GM12872 (cell line): ENCODE results near the gene COL13A1.

ENCODE experiments used
- TF ChIP-seq, protein P1 (sequence below): IDR thresholded peaks from 3 replicates; pipeline ENCODE4 v1.5.1; 2011; ENCODE audit warnings: low read depth, mild to moderate bottlenecking, low read length, moderate library complexity; ENCODE audit not compliant: insufficient read depth

COL13A1 gene

DNA sequence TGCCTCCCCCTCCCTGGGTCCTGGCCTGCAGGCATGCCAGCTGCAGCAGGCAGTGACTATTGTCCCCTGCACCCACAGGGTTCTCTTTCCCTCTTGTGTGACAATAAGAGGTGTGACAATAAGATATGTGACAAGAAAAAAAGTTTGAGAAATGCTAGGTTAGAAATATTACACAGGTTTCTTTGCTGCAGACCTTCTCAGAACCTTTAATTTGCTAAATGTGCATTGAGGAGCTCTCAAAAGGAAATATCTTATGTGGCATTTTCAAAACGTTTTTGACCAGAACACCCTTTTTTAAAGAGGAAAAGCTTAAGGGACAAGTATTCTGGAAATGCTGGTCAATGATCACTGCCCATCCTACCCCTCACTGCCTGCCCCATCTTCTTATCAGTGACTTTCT is 117.5 kb downstream of the COL13A1 start:
- TF ChIP-seq, protein P1, sequence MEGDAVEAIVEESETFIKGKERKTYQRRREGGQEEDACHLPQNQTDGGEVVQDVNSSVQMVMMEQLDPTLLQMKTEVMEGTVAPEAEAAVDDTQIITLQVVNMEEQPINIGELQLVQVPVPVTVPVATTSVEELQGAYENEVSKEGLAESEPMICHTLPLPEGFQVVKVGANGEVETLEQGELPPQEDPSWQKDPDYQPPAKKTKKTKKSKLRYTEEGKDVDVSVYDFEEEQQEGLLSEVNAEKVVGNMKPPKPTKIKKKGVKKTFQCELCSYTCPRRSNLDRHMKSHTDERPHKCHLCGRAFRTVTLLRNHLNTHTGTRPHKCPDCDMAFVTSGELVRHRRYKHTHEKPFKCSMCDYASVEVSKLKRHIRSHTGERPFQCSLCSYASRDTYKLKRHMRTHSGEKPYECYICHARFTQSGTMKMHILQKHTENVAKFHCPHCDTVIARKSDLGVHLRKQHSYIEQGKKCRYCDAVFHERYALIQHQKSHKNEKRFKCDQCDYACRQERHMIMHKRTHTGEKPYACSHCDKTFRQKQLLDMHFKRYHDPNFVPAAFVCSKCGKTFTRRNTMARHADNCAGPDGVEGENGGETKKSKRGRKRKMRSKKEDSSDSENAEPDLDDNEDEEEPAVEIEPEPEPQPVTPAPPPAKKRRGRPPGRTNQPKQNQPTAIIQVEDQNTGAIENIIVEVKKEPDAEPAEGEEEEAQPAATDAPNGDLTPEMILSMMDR, result no peak

DNA sequence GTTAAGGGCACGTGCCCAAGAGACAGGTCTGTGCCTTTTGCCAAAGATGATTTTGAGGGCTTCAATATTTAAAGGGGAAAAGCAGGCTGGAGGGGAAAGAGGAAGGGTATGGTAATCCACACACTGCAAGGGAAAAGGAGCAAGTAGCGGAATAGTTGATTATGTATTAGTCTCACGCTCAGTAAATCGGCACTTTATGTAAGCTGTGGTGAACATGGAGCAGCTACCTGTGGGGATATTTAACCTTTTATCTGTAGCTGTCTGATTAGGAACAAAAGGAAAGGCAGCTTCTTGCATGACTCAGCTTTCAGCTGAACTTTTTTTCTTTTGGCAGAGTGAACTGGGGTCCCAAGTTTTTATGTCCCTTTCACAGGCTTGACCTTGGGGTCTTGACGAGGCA is 123.4 kb downstream of the COL13A1 start:
- TF ChIP-seq, protein P1, result no peak

DNA sequence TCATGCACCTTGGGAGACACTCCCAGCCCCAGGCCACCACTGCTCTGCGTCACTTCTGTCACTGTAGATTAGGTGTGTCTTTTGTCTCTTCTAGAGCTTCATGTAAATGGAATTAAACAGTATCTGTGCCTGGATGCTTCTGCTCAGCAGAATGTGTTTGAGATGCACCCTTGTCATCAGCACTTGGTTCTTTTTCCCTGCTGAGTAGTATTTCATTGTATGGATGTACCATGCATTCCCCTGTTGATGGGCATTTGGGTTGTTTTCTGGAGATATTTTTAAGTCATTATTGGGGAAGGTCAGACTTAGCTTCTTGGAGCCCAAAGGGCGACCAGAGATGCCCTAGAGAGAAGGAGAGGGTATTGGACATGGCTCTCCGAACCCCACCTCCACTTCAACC is 126.6 kb downstream of the COL13A1 start:
- TF ChIP-seq, protein P1, result no peak

DNA sequence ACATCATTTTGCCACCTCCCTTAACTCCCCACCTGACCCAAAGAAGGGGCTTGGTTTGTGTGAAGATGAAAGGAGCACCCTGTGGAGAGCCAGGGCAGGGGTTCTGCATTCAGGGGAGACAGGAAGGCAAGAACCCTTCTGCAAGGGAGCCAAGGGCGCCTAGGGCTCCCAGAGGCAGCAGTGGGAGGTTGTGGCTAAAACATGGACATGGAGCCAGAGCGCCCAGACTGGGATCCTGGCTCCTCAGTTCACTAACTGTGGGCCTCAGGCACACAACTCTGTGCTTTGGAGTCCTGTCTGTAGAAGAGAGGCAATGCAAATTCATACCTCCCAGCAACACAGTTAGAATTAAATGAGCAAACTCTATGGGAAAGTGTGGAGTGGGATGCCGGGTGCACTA is 127.9 kb downstream of the COL13A1 start:
- TF ChIP-seq, protein P1, result no peak

DNA sequence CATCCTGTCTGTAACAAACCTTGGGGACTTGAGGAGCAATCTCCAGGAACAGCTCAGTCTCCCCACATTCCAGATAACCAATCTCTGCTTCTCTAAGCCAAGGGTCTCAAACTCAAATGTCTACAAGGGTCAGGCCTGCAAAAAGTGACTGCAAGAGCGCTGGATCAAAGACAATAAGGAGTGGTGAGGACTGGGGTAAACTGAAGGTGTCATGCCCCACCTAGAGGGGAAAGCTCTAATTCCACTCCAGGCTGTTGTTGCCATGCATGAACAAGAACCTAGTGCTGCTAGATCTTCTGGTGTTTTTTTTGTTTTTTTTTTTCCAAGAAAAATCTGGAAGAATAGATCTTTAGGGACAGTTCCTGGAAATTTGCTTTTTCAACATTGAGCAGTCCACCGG is 133.1 kb downstream of the COL13A1 start:
- TF ChIP-seq, protein P1, result no peak

DNA sequence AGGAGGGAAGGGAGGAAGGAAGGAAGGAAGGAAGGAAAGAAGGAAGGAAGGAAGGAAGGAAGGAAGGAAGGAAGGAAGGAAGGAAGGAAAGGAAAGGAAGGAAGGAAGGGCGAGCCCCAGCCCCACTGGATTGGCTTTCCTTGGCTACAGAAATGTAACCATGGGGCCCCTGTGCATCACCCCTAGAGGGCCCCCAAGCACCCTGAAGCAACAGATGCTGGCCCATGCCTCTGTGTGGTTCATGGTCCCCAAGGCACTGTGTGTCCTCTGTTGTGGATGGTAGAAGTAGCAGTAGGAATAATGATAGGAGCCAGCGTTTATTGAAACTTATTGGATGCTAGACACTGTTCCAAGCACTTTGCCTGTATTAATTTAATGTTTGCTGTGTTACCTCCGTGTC is 134.4 kb downstream of the COL13A1 start:
- TF ChIP-seq, protein P1, result peak; percentile 55

DNA sequence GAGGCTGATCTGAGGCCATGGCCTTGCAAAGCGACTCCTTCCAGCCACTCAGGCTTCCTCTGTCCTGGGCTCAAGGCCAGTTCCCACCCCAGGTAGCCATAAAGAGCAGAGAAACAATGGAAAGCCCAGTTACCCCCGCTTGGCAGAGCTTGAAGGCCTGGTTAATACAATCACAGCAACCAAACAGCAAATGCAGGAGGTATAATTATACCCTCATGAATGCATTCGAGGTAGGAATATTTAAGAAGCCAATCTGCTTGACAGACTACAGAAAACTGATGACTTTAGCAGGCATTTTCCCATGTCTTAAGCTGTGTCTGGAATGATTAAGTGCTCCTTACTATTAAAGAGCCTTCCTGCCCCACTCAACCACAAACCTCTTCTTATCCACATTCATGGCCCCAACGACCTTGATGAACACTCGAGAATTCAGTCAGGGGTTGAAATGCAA is 136.9 kb downstream of the COL13A1 start:
- TF ChIP-seq, protein P1, result no peak

DNA sequence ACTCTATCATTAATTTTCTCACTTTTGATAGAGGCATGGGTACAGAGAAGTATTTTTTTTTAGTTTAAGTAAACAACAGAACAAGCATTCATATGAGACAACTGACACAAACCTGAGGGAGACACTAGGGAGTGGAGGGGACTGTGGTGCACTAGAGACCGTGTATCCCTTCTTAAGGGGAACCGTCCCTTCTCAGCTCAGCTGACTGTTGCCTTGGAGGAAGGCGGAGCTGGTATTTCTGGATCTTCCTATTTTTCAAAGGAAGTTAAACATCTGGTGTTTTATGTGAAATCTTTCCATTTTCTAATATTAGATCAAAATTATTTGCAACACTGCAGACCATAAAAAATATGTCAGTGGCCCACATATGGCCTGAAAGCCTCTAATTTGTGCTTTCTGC is 137.4 kb downstream of the COL13A1 start:
- TF ChIP-seq, protein P1, result no peak
